Panc1 (cell line): ENCODE data around the gene F2R. TPM values are rescaled to one million over a fixed set of nuclear protein-coding genes. Genes with fewer than 3 reads are reported as not detected.

Experiments
- ATAC-seq: fragments of 200-7000 bp; cut with Tn5 transposase; 2 replicates; pipeline ENCODE4 v1.9.1; 2020; ENCODE audit warnings: mild to moderate bottlenecking, moderate library complexity
- BruUV-seq: library from RNA; stranded (reverse); fragments of 400-500 nt; replicated peaks from 2 replicates; lab custom pipeline; 2021; lab: Mats Ljungman, UMichigan
- CTCF ChIA-PET: fragments of 300-600 bp; sonication (Branson Sonifier 250); formaldehyde crosslinking; loops from one replicate; lab custom pipeline; 2022; ENCODE audit warnings: antibody characterized with exemption; lab: Charles Lee
- POLR2A ChIA-PET: fragments of 300-600 bp; sonication (Branson Sonifier 250); formaldehyde crosslinking; loops from one replicate; lab custom pipeline; 2022; ENCODE audit warnings: antibody characterized with exemption; lab: Charles Lee
- DNase-seq: peaks from one replicate; pipeline ENCODE4 v3.0.0-alpha.2; 2010; ENCODE audit warnings: low read depth, low spot score
- H3K27ac ChIP-seq: 2 replicates; pipeline ENCODE4 v1.5.1; 2011; ENCODE audit warnings: mild to moderate bottlenecking, low read length, inconsistent platforms
- H3K27me3 ChIP-seq: fragments of 200-500 bp; sonication (Bioruptor generic); 2 replicates; pipeline ENCODE4 v1.6.0; 2014; ENCODE audit warnings: low read length, inconsistent platforms; ENCODE audit not compliant: control insufficient read depth, insufficient read depth
- H3K36me3 ChIP-seq: fragments of 200-500 bp; sonication (Bioruptor generic); 2 replicates; pipeline ENCODE4 v1.5.1; 2014; ENCODE audit warnings: inconsistent platforms, mild to moderate bottlenecking, low read length, moderate library complexity; ENCODE audit not compliant: control insufficient read depth, insufficient read depth
- H3K4me1 ChIP-seq: 2 replicates; pipeline ENCODE4 v1.5.1; 2011; ENCODE audit warnings: inconsistent platforms, mild to moderate bottlenecking, low read length, moderate library complexity; ENCODE audit not compliant: control insufficient read depth, insufficient read depth
- H3K4me3 ChIP-seq, 2 experiments: 2 replicates each; pipeline ENCODE4 v1.5.1; 2011 to 2012; ENCODE audit warnings: low read depth in 2 of 2, low read length in 2 of 2, mild to moderate bottlenecking in 2 of 2, inconsistent platforms in 1 of 2, moderate library complexity in 1 of 2
- H3K9me3 ChIP-seq: fragments of 200-500 bp; sonication (Bioruptor generic); 2 replicates; pipeline ENCODE4 v1.5.1; 2014; ENCODE audit warnings: low read depth, mild to moderate bottlenecking, inconsistent platforms, low read length, moderate library complexity; ENCODE audit not compliant: control insufficient read depth, insufficient read depth
- POLR2AphosphoS5 ChIP-seq: IDR thresholded peaks from 2 replicates; pipeline ENCODE4 v1.6.1; 2012; ENCODE audit warnings: mild to moderate bottlenecking, low read depth, low read length, moderate library complexity
- SIN3A ChIP-seq: IDR thresholded peaks from 2 replicates; pipeline ENCODE4 v1.6.1; 2012; ENCODE audit warnings: low read depth, mild to moderate bottlenecking, low read length, moderate library complexity, borderline replicate concordance; ENCODE audit not compliant: insufficient read depth
- TCF7L2 ChIP-seq: IDR thresholded peaks from 2 replicates; pipeline ENCODE4 v1.6.1; 2011; ENCODE audit warnings: mild to moderate bottlenecking, low read depth, low read length, inconsistent platforms
- in situ Hi-C: cut with HindIII; loops from 2 replicates; pipeline ENCODE4 v1.10.0; 2016; ENCODE audit warnings: low sequenced_read_pairs, low pct_unique_long_range_greater_than_20kb
- intact Hi-C: fragments of 100-400 bp; cut with micrococcal nuclease; formaldehyde crosslinking; loops from one replicate; pipeline ENCODE4 v1.10.0; 2022; ENCODE audit not compliant: unreplicated experiment
- total RNA-seq: library from RNA; stranded (reverse); gene quantifications from one replicate; pipeline ENCODE4 v1.2.1, GENCODE V29; 2021; ENCODE audit not compliant: unreplicated experiment
- TF ChIP-seq, protein P1 (sequence below), 2 experiments: IDR thresholded peaks; 2 replicates each; pipeline ENCODE4 v1.6.1; 2011 to 2012; ENCODE audit warnings: low read depth in 2 of 2, control low read depth in 1 of 2, low read length in 1 of 2, mild to moderate bottlenecking in 1 of 2, moderate library complexity in 1 of 2; ENCODE audit not compliant: insufficient read depth in 1 of 2
- TF ChIP-seq, protein P2 (sequence below): fragments of 450-650 bp; IDR thresholded peaks from 2 replicates; pipeline ENCODE4 v1.5.1; 2017; ENCODE audit warnings: mild to moderate bottlenecking

Gene F2R
- total RNA-seq, 1 experiment from 2014 or later = 26.0 TPM

DNA sequence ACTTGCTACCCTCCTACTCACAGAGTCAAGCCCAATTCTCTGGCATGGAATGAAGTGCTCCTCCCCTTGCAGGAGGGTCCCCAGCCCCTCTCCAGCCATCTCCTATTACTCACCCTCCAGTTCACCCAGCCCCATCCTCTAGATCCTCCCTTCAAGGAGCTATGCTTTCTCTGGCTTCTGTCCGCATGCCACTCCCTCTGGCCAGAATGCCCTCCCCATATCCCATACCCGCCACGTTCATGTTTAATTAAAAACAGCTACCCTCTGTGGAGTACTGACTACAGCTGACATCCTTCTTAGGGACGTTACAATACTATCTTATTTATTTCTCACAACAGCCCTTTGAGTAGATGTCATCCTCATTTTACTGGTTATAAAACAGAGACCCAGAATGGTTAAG is 3.0 kb downstream of the F2R start:
- ChIA-PET POLR2A (no interaction called here), CTCF (no interaction called here)
- intact Hi-C loops (loop anchor here (5.0 kb wide), 1 partner anchor 48 kb away; no protein-coding TSS in a partner anchor), in situ Hi-C loops (no loop called here)
- no TSS peak for BruUV-seq
- Histone ChIP-seq H3K27ac (no peak overlapping the region), H3K4me1 (peaks cover 16% of the 10 kb centered on the region; the same call in 1 of the 2 replicates), H3K4me3 (no peak overlapping the region; a peak in 1 of 4 replicates), H3K36me3 (no peaks in the 10 kb centered on the region), H3K9me3 (no peaks in the 10 kb centered on the region), H3K27me3 (peaks cover 2% of the 10 kb centered on the region; the same call in 1 of the 2 replicates)
- ATAC-seq (no peak), DNase-seq (no peak)
- TF ChIP-seq SIN3A (no peak), TCF7L2 (no peak), POLR2AphosphoS5 (no peak)
- TF ChIP-seq, protein P1, sequence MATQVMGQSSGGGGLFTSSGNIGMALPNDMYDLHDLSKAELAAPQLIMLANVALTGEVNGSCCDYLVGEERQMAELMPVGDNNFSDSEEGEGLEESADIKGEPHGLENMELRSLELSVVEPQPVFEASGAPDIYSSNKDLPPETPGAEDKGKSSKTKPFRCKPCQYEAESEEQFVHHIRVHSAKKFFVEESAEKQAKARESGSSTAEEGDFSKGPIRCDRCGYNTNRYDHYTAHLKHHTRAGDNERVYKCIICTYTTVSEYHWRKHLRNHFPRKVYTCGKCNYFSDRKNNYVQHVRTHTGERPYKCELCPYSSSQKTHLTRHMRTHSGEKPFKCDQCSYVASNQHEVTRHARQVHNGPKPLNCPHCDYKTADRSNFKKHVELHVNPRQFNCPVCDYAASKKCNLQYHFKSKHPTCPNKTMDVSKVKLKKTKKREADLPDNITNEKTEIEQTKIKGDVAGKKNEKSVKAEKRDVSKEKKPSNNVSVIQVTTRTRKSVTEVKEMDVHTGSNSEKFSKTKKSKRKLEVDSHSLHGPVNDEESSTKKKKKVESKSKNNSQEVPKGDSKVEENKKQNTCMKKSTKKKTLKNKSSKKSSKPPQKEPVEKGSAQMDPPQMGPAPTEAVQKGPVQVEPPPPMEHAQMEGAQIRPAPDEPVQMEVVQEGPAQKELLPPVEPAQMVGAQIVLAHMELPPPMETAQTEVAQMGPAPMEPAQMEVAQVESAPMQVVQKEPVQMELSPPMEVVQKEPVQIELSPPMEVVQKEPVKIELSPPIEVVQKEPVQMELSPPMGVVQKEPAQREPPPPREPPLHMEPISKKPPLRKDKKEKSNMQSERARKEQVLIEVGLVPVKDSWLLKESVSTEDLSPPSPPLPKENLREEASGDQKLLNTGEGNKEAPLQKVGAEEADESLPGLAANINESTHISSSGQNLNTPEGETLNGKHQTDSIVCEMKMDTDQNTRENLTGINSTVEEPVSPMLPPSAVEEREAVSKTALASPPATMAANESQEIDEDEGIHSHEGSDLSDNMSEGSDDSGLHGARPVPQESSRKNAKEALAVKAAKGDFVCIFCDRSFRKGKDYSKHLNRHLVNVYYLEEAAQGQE (IDR thresholded peaks at IDR 0.05; ENCODE audit: insufficient read depth in 1 of 2, low read depth in 2 of 2, low read length in 1 of 2) = no peak
- TF ChIP-seq, protein P2, sequence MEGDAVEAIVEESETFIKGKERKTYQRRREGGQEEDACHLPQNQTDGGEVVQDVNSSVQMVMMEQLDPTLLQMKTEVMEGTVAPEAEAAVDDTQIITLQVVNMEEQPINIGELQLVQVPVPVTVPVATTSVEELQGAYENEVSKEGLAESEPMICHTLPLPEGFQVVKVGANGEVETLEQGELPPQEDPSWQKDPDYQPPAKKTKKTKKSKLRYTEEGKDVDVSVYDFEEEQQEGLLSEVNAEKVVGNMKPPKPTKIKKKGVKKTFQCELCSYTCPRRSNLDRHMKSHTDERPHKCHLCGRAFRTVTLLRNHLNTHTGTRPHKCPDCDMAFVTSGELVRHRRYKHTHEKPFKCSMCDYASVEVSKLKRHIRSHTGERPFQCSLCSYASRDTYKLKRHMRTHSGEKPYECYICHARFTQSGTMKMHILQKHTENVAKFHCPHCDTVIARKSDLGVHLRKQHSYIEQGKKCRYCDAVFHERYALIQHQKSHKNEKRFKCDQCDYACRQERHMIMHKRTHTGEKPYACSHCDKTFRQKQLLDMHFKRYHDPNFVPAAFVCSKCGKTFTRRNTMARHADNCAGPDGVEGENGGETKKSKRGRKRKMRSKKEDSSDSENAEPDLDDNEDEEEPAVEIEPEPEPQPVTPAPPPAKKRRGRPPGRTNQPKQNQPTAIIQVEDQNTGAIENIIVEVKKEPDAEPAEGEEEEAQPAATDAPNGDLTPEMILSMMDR = no peak

DNA sequence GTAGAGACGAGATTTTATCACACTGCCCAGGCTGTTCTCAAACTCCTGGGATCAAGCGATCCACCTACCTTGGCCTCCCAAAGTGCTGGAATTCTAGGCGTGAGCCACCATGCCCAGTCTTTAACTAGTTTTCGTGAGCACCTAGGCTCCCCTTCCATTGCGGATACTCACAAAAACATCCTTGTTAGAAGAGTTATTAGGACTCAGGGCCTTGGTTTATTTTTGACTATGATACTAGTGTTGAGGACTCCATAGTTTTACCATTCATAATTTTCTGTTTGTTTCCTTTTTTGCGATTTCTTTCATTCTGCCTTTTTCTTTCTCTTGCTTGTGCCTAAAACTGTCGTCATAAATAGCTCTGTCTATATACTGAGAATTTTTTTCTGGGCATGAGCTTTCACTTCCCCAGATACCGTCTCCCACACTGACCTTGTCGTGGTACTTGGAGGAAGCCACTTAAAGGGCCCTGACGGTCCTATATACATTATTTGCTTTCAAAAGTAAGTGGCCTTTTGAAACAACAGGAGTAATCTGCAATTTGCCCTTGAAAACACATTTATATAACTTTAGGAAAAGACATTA is 5.2 kb downstream of the F2R start:
- Histone ChIP-seq H3K27me3 (no peaks in the 10 kb centered on the region), H3K4me3 (no peak overlapping the region), H3K27ac (peak overlapping the region; percentile 35; the same call in 1 of the 2 replicates), H3K36me3 (no peaks in the 10 kb centered on the region), H3K9me3 (no peaks in the 10 kb centered on the region), H3K4me1 (peaks cover 23% of the 10 kb centered on the region)
- ChIA-PET POLR2A (no interaction called here), CTCF (no interaction called here)
- no peak for ATAC-seq
- BruUV-seq = no TSS peak
- TF ChIP-seq SIN3A (no peak), POLR2AphosphoS5 (no peak), TCF7L2 (no peak)
- TF ChIP-seq, protein P2 = no peak
- TF ChIP-seq, protein P1 (IDR thresholded peaks at IDR 0.05; ENCODE audit: insufficient read depth in 1 of 2, low read depth in 2 of 2, low read length in 1 of 2) = no peak
- DNase-seq = no peak
- intact Hi-C loops = no loop called here
- in situ Hi-C loops = no loop called here
